Germinal center (tissue), 1 donor: ENCODE results near the gene ALG1.
"Not testable (repeated sequence)": the region's sequence is repeated elsewhere in the genome, so short reads cannot be mapped to it uniquely, and the experiment has no call there.

ENCODE experiments used
- DNase-seq: peaks from one replicate; pipeline ENCODE4 v3.0.0; 2012; ENCODE audit warnings: mixed read lengths, low spot score

The ALG1 gene

DNA sequence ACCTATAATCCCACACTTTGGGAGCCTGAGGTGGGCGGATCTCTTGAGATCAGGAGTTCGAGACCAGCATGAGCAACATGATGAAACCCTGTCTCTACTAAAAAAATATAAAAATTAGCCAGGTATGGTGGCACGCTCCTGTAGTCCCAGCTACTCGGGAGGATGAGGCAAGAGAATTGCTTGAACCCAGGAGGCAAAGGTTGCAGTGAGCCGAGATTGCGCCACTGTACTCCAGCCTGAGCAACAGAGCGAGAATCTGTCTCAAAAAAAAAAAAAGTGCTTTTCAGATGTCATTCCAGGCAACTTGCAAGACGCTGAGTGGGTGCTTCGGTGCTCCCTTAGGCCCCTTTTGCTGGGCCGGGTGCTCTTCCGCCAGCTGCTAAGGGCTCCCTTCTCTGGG lies 27.1 kb upstream of the ALG1 start:
- DNase-seq = not testable (repeated sequence)

DNA sequence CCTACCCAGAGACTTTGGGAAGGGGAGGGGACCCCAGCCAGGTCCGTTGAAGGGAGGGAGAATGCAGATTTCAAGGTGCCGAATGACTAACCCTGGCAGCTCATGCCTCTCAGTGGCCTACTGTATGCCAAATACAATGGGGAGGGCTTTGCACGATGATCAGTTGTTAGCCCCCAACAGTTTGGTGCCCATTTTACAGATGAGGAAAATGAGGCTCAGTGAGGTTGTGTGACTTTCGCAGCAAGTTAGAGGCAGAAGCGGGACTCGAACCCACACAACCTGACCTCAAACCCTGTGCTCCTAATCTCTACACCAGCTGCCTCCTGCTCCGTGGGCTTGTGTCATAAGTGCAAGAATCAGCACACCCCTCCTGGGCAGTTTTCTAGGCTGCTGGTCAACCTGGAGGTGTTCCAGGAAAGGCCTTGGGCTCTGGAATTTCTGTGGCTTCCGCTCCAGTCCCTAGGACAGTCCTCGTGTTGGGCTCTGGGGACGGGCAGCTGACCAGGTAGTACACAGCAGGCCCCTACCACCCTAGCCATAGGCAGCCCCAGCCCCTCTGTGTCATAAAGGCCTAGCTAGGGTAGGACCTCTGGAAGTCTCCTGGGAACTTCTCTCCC lies 26.0 kb upstream of the ALG1 start:
- no peak for DNase-seq

DNA sequence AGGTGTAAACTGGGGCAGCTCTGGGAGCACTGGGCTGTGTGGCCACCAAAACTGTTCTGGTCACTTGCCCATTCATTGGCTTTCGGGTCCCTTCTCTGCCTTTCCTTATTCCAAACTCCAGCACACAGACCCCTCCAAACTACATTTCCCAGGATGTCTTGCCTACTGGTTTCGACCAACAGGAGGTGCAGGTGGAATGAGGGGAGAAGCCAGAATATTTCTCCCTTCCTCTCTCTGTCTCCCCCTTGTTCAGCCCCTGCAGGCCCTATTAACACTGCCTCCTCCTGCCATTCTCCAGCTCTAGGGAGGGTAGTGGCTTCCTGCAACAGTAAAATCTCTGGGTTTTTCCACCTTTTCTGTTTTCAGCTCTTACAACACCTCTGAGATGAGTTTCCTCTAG lies 24.7 kb upstream of the ALG1 start:
- DNase-seq = no peak

DNA sequence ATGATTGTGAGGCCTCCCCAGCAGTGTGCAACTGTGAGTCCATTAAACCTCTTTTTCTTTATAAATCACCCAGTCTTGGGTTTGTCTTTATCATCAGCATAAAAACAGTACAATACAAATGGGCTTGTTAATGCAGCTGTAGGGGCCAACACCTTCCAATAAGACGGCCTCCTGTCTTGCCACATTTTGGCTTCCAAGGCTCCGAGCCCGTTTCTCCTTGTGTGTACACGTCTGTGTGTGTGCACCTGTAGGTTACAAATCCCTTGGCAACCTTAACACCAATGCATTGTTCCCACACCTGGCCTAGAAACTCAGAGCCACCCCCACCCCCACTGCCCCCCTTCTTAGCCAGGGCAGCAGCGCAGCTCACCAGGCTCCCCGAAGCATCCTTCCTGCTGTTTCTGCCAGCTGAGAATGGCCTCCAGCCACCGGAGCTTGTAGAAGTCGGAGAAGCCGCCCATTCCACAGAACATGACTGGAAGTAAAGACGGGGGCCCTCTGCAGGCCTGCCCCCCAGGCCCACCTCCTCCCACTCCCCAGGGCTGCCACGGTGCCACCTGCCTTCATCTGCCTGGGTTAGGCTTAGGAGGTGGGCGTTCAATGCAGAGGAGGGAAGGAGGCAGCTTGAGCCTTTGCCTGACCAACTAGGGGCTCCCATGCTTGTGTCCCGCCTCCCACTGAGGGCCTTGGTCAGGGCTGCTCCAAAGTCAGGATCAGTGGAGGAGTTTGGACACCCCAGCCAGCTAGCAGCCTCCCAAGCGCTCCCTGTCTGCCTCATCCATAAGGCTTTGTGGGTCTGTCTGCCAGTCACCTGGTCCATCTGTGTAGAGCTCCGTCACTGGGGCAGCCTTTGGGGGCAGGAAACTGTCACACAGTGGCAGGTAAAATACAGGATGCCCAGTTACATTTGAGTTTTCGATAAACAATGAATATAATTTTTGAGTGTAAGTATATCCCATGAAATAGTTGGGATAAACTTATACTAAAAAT lies 16.5 kb upstream of the ALG1 start:
- no peak for DNase-seq

DNA sequence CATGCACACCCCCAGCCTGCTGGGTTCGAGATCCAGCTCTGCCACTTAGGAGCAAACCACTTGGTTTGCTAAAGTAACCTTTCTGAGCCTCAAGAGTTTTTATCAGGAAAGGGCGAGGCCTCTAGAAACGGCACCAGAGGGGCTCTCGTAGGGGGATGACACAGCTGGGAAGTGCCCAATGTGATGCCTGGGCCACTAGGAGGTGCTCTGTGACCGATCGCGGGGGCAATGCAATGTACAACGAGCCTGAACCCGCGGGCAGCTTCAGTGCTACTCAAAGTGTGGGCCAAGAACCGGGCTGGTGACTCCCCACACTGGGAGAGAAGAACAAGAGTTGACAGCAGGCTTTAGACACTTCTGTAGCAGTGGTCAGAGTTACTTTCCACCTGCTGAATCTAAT lies 15.3 kb upstream of the ALG1 start:
- DNase-seq = peak; percentile 67

DNA sequence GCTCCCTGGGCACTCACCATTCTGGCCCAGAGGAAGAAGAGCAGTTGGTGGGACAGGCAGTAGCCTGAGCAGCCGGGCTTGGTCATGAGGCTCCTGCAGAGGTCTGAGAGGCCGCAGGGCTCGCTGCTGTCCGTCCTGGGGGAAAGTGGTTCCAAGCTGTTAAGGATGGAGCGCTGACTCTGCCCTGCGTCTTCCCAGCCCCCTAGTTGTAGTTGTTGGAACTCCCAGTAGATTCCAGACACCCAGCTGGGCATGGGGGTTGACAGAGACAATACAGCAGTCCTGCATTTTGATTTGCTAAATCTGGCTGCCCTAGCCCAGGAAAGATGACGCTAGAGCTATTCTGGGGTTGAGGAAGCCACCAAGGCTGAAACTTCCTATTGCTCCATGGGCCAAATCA lies 13.2 kb upstream of the ALG1 start:
- DNase-seq = no peak

DNA sequence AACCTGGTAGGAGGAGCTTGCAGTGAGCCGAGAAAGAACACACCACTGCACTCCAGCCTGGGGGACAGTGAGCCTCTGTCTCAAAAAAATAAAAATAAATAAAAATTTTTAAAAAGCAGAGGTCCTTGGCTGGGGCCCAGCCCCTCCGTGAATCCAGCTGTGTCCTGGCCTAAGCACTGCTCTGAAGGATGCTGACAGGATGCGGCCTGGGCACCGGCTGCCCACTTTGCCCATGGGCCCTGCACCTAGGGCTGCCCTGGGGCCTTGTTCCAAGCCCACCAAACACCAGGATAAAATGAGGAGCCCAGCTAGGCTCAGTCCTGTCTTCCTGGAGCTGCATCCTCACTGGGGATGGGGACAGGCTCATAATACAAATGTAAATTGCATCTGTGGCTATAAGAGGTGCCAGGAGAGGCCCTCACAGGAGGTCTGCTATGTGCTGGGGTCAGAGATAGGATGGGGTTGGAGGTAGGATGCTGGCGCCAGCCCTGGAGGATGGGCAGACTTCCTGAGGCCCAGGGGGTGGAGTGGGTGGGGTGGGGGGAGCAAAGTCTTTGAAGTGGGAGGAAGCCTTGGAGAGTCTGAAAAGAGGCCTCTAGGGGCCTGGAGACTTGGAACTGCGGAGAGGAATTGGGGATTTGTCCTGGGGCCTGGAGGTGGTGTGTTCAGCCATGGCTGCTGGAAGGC lies 12.1 kb upstream of the ALG1 start:
- no peak for DNase-seq

DNA sequence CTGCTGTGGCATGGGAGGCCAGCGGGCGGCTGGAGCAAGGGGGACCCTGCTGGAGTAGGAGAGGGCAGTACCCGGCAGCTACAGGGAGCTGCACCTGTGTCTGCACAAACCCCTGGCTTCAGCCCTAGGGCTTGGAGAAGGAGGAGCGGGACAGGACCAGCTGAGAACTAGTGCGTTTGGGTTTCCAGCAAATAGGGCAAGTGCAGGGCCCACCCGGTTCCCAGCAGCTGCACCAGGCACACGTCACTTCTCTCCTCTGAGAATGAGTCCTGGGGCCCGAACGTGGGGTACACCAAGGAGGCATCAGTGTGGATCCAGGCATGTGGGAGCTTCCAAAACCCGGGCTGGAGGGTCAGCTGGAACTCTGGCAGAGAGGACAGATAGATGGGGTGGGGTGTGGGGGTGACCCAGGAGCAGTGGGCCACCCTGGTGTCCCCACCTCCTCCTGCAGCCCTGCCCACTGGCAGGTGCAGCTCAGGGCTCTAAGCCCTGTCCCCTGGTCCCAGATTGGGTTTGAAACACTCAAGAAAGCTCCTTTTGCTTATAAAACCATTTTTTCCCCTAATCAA lies 11.5 kb upstream of the ALG1 start:
- no peak for DNase-seq

DNA sequence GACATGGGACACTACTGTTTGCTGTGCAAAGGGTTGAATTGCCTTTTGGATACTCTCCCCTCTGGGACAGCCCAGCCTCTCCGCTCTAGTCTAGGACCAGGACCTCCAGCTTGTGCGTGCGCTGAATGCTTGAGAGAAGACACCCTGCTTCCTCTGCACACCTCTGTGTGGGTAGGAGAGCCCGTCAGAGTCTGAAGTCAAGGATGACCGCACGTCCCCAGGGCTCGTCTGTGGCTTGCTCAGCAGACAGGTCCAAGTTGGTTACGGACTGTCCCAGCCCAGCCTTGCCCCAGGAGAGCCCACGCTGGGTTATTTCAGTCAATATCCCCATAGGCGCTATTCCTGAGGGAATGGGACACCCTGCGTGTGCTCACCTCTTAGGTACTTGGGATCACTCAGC lies 9.6 kb upstream of the ALG1 start:
- no peak for DNase-seq

DNA sequence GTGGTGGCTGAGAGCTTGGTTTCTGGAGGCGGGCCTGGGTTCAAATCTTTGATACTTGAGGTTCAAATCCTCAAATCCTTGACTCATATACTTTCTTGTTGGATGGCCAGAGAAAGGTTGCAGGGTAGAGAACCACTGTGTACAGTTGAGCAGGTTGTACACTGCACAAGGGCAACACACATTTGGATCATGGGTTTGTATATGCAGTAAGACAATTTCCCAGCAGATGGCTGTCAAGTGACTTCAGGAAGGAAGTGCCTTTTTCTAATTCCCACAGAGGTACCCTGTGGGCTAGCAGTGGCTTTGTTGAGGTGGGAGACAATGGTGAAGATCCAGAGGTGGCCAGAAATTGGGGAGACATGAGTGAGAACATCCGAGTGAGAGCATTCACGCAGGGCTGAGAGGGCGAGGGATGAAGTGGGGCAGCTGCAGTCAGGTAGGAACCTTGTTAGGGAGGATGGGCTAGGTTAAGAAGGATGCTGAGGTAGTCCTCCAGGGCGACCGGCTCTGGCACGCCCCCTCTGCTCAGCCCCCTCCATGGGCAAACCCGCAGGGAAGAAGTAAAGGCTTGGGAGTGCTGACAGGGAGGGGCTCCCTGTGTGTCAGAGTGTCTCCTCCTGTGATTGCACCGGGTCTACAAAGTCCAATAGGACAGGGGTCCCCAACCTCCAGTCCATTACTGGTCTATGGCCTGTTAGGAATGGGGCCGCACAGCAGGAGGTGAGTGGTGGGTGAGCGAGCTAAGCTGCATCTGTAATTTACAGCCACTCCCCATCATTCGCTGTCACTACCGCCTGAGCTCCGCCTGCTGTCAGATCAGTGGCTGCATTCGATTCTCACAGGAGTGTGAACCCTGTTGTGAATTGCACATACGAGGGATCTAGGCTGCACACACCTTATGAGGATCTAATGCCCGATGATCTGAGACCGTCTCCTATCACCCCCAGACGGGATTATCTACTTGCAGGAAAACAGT lies 8.6 kb upstream of the ALG1 start:
- DNase-seq = no peak

DNA sequence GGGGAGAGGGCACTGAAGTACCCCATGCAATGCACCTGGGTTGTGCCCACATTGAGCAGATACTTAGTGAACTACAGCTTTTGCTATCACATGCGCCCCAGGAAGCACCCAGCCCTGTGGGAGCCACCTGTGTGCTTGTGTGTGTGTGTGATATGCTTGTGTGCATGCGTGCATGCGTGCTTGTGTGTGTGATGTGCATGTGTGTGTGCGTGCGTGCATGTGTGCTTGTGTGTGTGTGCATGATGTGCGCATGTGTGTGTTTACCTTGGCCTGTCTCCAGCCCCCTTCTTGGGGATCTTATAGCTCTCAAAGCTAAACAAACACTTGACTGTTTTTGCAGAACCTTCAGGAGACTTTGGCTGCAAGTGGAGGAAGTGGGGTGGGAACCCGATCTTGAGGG lies 6.7 kb upstream of the ALG1 start:
- no peak for DNase-seq

DNA sequence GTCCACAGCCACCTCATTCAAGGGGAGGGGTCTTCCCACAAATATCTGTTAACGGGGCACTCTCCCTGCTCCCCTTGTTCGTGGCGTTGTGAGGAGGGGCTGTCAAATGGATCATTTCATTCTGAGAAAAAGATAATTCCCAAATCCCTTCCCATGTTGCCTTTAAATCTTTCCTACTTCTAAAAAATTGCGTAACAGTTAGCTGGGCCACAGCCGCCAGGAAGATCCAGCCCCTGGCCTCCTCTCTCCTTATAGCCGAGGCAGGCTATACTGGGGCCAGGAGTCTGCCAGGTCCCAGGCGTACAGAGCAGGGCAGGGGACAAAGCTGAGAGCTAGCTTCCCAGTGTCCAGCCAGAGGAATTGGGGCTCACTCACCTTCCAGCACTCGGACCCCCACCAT lies 6.3 kb upstream of the ALG1 start:
- no peak for DNase-seq

DNA sequence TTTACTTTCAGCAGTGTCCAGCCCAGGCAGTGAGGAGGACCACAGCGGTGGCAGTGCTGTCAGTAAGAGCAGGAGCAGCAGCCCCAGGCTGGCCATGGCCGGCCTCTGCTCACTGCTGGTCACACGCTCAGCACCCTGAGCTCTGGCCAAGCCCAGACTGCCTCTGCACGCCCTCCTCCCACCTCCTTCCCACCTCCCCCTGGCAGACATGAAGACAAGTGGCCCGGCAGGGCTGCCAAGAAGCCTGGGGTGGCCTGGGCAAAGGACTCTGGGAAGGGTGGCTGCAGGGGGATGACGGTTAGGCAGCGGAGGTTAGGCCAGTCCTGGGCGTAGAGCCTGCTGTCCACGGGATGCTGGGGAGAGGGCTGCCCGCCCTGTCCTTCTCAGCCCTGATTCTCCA lies 5.8 kb upstream of the ALG1 start, which contains the start of gene C16orf89:
Gene C16orf89, minus strand, starts transcription at position 144 of the 400 bp plus-strand sequence. Its CDS starts 48 bp downstream, at position 96.
- DNase-seq = no peak

DNA sequence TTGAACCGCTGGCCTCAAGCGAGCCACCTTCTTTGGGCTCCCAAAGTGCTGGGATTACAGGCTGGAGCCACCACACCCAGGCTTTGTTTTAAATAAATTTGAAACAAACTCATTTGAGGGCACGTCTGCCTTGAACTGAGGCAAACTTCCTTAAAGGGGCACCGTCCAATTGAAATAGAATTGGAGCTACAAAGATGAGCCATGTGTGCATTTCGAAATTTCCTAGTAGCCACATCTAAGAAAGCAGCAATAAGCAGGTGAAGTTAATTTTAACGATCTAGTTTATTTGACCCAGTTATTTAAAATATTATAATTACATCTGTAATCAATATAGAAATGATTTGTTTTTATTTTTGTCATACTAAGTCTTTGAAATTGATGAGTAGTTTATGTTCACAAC lies 5.1 kb upstream of the ALG1 start:
- DNase-seq = no peak

DNA sequence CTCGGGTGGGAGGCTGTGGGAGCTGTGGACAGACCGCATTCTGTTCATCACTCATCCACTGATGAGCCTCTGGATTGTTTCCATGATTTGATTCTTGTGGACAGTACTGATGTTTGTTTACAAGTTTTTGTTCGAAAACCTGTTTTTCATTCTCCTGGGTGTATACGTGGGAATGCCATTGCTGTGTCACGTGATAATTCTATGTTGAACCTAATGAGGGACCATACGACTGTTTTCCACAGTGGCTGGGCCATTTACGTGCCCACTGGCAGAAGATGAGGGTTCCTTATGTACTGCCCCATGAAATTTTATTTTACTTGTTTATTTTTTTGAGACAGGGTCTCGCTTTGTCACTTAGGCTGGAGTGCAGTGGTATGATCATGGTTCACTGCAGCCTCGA lies 2.6 kb upstream of the ALG1 start:
- no peak for DNase-seq

DNA sequence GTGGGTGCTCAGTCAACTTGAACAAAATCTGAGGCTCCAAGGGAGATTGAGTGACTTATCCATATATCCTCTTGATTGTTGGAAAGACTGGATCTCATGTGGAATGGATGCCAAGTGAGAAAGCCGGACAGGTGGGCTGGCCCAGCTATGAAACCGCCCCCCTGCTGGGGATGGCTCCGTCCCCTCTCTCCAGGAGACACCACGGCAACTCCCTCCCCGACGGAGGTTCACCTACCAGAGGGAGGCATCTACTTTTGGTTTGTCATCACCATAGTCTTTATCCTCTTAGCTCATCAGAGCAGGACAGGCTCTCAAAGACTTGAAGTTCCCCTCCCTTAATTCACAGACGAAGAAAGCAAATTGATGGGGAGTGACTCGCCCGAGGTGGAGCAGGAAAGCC lies 1.8 kb upstream of the ALG1 start:
- no peak for DNase-seq

DNA sequence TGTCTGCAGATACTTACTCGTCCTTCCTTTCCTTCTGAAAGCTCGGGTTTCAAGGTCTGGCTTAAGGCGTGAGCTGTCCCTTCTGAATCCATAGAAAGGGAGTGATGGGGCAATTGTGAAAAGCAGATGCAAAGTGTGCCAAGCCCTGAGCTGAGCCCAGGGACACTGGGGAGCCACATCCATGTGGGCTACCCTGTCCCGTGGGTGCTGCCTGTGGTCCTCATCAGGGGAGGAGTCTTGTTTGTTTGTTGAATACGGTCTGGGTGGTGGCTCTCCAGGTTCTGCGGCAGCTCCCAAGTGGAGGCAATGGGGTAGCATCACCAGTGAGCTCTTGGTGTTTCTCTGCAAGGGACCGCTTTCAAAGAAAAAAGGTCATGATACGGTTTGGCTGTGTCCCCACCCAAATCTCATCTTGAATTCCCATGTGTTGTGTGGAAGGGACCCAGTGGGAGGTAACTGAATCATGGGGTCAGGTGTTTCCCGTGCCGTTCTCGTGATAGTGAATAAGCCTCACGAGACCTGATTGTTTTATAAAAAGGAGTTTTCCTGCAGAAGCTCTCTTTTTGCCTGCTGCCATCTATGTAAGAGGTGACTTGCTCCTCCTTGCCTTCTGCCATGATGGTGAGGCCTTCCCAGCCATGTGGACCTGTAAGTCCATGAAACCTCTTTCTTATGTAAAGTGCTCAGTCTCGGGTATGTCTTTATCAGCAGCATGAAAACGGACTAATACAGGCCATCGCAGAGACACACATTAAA lies 1.0 kb upstream of the ALG1 start:
- no peak for DNase-seq

DNA sequence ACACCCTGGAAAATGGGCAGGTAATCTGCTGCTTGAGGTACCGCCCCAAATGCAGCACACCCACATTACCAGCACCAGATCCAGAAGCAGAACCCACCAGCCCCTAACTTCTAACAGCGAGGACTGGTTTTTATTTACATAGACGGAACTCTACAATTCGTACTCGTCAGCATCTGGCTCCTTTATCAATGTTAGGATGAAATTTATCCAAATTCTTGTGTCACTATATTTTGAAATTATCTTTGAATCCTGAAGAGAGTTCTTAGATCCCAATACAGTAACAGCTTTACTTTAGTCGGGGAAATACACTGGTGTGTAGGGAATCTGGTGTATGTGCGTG lies 332 bp upstream of the ALG1 start:
- no peak for DNase-seq

DNA sequence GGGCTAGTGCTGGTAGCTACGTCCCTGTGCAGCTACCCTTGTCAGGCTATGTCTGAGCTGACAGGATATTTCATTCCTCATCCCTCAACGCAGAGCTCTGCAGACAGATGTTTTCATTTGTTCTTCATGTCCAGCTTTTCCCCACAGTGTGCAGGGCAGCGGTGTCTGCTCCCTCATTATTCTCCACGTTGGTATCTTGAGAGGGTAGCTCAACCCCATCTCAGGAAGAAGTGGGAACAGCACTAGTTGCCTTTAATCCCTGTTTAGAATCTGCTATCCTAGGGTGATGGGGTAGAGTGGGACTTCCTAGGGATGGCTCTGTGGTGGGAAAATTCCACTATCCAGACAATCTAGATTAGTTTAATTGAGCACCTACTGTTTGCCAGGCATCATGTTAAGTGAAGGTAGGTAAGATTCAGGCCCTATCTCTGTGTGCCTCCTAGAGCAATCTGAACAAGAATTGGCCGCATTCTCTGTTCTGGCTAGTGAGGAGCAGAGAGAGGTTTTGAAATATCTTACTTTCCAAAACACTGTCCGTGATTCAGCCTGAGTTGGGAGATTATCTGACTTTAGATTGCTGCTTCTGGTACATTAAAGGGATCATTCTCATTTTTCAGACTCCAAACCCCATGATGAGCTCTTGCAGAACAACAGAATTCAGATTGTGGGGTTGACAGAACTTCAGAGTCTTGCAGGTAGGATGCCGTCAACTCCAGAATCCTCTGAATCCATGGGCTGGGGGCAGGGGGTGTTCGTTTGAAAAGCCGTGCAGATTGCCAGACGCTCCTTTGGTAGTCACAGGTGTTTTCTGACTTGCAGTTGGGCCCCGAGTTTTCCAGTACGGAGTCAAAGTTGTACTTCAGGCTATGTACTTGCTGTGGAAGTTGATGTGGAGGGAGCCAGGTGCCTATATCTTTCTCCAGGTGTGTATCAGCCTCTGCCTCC lies 963 bp downstream of the ALG1 start:
- no peak for DNase-seq

DNA sequence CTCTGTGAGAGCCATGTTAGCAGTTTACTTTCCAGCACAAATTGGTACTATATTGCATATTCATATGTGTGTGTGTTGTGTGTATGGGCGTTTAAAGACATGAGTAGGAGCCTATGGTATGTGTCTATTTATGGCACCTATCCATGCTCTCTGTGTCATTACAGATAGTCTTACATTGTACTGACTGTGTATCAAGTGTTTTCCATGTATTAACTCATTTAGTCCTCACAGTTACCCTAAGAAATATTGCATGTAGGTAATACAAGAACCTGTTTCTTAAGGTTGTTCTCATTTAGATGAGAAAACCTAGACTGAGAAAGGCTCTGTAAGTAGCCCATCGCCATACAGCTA lies 1.6 kb downstream of the ALG1 start:
- no peak for DNase-seq
